Mammary epithelial cell (primary cell): Measurements from ENCODE around the gene CASP8AP2.

Source experiments
- CTCF ChIP-seq, 2 donors: IDR thresholded peaks in 1 of 2; conservative IDR thresholded peaks in 1 of 2; 2 replicates each; pipeline ENCODE4 v1.5.1; 2011 to 2012; ENCODE audit warnings: inconsistent platforms in 2 of 2, low read length in 2 of 2, mild to moderate bottlenecking in 2 of 2, control low read depth in 1 of 2, low read depth in 1 of 2; ENCODE audit not compliant: insufficient read depth in 1 of 2; ENCODE audit errors: extremely low read depth in 1 of 2
- EZH2 ChIP-seq: IDR thresholded peaks from 2 replicates; pipeline ENCODE4 v1.6.1; 2012; ENCODE audit warnings: low read length, inconsistent platforms, borderline replicate concordance

GRCh38 chr6:89895276-89895874 lies 65.7 kb downstream of the CASP8AP2 start:
- no peak for TF ChIP-seq CTCF (conservative IDR thresholded peaks at IDR 0.05 in 1 of 2, IDR thresholded peaks at IDR 0.05 in 1 of 2; ENCODE audit: extremely low read depth in 1 of 2, insufficient read depth in 1 of 2, low read depth in 1 of 2, low read length in 2 of 2)
- no peak for TF ChIP-seq EZH2
